Astrocyte of the spinal cord (primary cell): ENCODE data around the gene SERPINB6.

Source experiments
- DNase-seq: peaks from one replicate; pipeline ENCODE4 v3.0.0; 2011; ENCODE audit warnings: low read depth, low spot score
- H3K4me3 ChIP-seq: 2 replicates; pipeline ENCODE4 v1.5.1; 2011; ENCODE audit warnings: low read depth, mild to moderate bottlenecking, low read length, moderate library complexity
- CTCF ChIP-seq: IDR thresholded peaks from 2 replicates; pipeline ENCODE4 v1.5.1; 2012; ENCODE audit warnings: low read depth, mild to moderate bottlenecking, low read length, inconsistent platforms
- in situ Hi-C: cut with HindIII; loops from 2 replicates; pipeline ENCODE4 v1.10.0; 2017; ENCODE audit warnings: low sequenced_read_pairs

SERPINB6 gene

GRCh38 chr6:2952557-2953095 is 18.7 kb downstream of the SERPINB6 start:
- H3K4me3 ChIP-seq: no peak overlapping the region
- TF ChIP-seq CTCF: peak; percentile 99
- in situ Hi-C loops: no loop called here
- DNase-seq: peak; percentile 83

GRCh38 chr6:2951728-2952127 is 19.6 kb downstream of the SERPINB6 start:
- H3K4me3 ChIP-seq: no peak overlapping the region
- in situ Hi-C loops: no loop called here
- no peak for TF ChIP-seq CTCF
- no peak for DNase-seq

GRCh38 chr6:2950713-2951112 is 20.7 kb downstream of the SERPINB6 start:
- in situ Hi-C loops: no loop called here
- H3K4me3 ChIP-seq: no peak overlapping the region
- no peak for DNase-seq
- TF ChIP-seq CTCF: no peak

- TF ChIP-seq CTCF: no peak
- no peak overlapping the region for H3K4me3 ChIP-seq
- DNase-seq: no peak
- in situ Hi-C loops: no loop called here
These were observed 21.8 kb downstream of the SERPINB6 start for GRCh38 chr6:2949536-2950083.

- no peak for DNase-seq
- in situ Hi-C loops: no loop called here
- H3K4me3 ChIP-seq: no peak overlapping the region
- no peak for TF ChIP-seq CTCF
These were observed 22.2 kb downstream of the SERPINB6 start for GRCh38 chr6:2949121-2949520.

GRCh38 chr6:2948228-2949025 is 22.9 kb downstream of the SERPINB6 start:
- in situ Hi-C loops: no loop called here
- H3K4me3 ChIP-seq: no peak overlapping the region
- no peak for DNase-seq
- TF ChIP-seq CTCF: no peak
